ENCODE measurements around the gene SLC28A1. TPM values are rescaled to one million over a fixed set of nuclear protein-coding genes. Genes with fewer than 3 reads are reported as not detected.
"Not testable (repeated sequence)": the region's sequence is repeated elsewhere in the genome, so short reads cannot be mapped to it uniquely, and the experiment has no call there.

SLC28A1 gene
- total RNA-seq, 8 experiments from 2014 or later: 0.05 to 0.14 (median 0.14) TPM; not detected in 5

GRCh38 chr15:84980196-84981053 lies 96.0 kb downstream of the SLC28A1 start:
- H3K27ac ChIP-seq: peak overlapping the region; percentile 38 to 68
- in situ Hi-C loops (cut with MboI; ENCODE audit: low pct_unique_long_range_greater_than_20kb in 2 of 9, low sequenced_read_pairs in 9 of 9, unreplicated experiment in 9 of 9): no loop called here
- peaks cover 0 to 3% of the 10 kb centered on the region in 2 donors for H3K4me1 ChIP-seq (replicated peaks in 1 of 2)
- 0 to 3% (median 0%) methylated on average over 5 to 10 of the region's 66 CpGs; no CpG with 5 or more reads in 5 of the 10 experiments for WGBS, 10 experiments
- ATAC-seq (replicated peaks in 6 of 8): peak; percentile 64 to 76 (median 72)
- peak overlapping the region; percentile 53 to 91 (median 61) for H3K4me3 ChIP-seq

GRCh38 chr15:84981054-84981710 lies 96.7 kb downstream of the SLC28A1 start:
- in situ Hi-C loops (cut with MboI; ENCODE audit: low pct_unique_long_range_greater_than_20kb in 2 of 9, low sequenced_read_pairs in 9 of 9, unreplicated experiment in 9 of 9): no loop called here
- H3K4me3 ChIP-seq: peak overlapping the region; percentile 53 to 91 (median 61)
- peak; percentile 70 to 84 (median 78) for ATAC-seq (replicated peaks in 6 of 8)
- WGBS, 10 experiments: 0% methylated on average over 3 to 6 of the region's 75 CpGs; no CpG with 5 or more reads in 8 of the 10 experiments
- H3K4me1 ChIP-seq (replicated peaks in 1 of 2): peaks cover 0 to 3% of the 10 kb centered on the region in 2 donors
- peak overlapping the region; percentile 38 to 68 for H3K27ac ChIP-seq

- in situ Hi-C loops (cut with MboI; ENCODE audit: low pct_unique_long_range_greater_than_20kb in 2 of 9, low sequenced_read_pairs in 9 of 9, unreplicated experiment in 9 of 9): no loop called here
- peak within 1 kb of the TSS; percentile 53 to 91 (median 61) for H3K4me3 ChIP-seq
- H3K4me1 ChIP-seq (replicated peaks in 1 of 2): peaks cover 0 to 3% of the 10 kb centered on the region in 2 donors
- WGBS, 10 experiments: 1% methylated on average over 14 of the region's 95 CpGs; no CpG with 5 or more reads in 9 of the 10 experiments
- ATAC-seq (replicated peaks in 6 of 8): peak in 5 of 8 experiments; percentile 5 to 15 (median 11)
- peak within 1 kb of the TSS; percentile 38 to 68 for H3K27ac ChIP-seq
Observed at GRCh38 chr15:84981711-84982300, 97.3 kb downstream of the SLC28A1 start, which contains the start of gene PDE8A. Gene PDE8A (plus strand): TSS chr15:84981856. CDS start chr15:84982163, 307 bp downstream.

- Histone ChIP-seq H3K27ac (no peak overlapping the region), H3K4me1 (replicated peaks in 1 of 2) (peaks cover 0 to 3% of the 10 kb centered on the region in 2 donors), H3K4me3 (peak overlapping the region; percentile 53 to 91 (median 61))
- ATAC-seq (replicated peaks in 6 of 8): no peak
- WGBS, 10 experiments: 0 to 70% (median 0%) methylated on average over 1 to 13 of the region's 46 CpGs; no CpG with 5 or more reads in 2 of the 10 experiments
- in situ Hi-C loops (cut with MboI; ENCODE audit: low pct_unique_long_range_greater_than_20kb in 2 of 9, low sequenced_read_pairs in 9 of 9, unreplicated experiment in 9 of 9): no loop called here
Observed at GRCh38 chr15:84982301-84982920, 97.9 kb downstream of the SLC28A1 start.

- 0 to 68% (median 25%) methylated on average over 2 to 4 of the region's 4 CpGs; no CpG with 5 or more reads in 1 of the 10 experiments for WGBS, 10 experiments
- Histone ChIP-seq H3K27ac (no peak overlapping the region), H3K4me1 (replicated peaks in 1 of 2) (peaks cover 0 to 3% of the 10 kb centered on the region in 2 donors), H3K4me3 (peak overlapping the region in 1 of 5 donors; percentile 91)
- in situ Hi-C loops (cut with MboI; ENCODE audit: low pct_unique_long_range_greater_than_20kb in 2 of 9, low sequenced_read_pairs in 9 of 9, unreplicated experiment in 9 of 9): no loop called here
- no peak for ATAC-seq (replicated peaks in 6 of 8)
Observed at GRCh38 chr15:84983294-84983693, 98.8 kb downstream of the SLC28A1 start.

GRCh38 chr15:84983711-84984110 lies 99.2 kb downstream of the SLC28A1 start:
- H3K4me3 ChIP-seq: no peak overlapping the region
- ATAC-seq (replicated peaks in 6 of 8): no peak
- 36 to 83% (median 67%) methylated on average over 2 of the region's 2 CpGs; no CpG with 5 or more reads in 4 of the 10 experiments for WGBS, 10 experiments
- in situ Hi-C loops (cut with MboI; ENCODE audit: low pct_unique_long_range_greater_than_20kb in 2 of 9, low sequenced_read_pairs in 9 of 9, unreplicated experiment in 9 of 9): no loop called here
- H3K27ac ChIP-seq: no peak overlapping the region
- H3K4me1 ChIP-seq (replicated peaks in 1 of 2): peaks cover 0 to 3% of the 10 kb centered on the region in 2 donors

- H3K4me1 ChIP-seq (replicated peaks in 1 of 2): peaks cover 0 to 3% of the 10 kb centered on the region in 2 donors
- no peak overlapping the region for H3K4me3 ChIP-seq
- no peak for ATAC-seq (replicated peaks in 6 of 8)
- H3K27ac ChIP-seq: no peak overlapping the region
- in situ Hi-C loops (cut with MboI; ENCODE audit: low pct_unique_long_range_greater_than_20kb in 2 of 9, low sequenced_read_pairs in 9 of 9, unreplicated experiment in 9 of 9): no loop called here
- whole genome bisulfite sequencing, 10 experiments: 68 to 95% (median 75%) methylated on average over 1 to 2 of the region's 2 CpGs; no CpG with 5 or more reads in 1 of the 10 experiments
Observed at GRCh38 chr15:84985158-84985557, 100.7 kb downstream of the SLC28A1 start.

- in situ Hi-C loops (cut with MboI; ENCODE audit: low pct_unique_long_range_greater_than_20kb in 2 of 9, low sequenced_read_pairs in 9 of 9, unreplicated experiment in 9 of 9); ATAC-seq (replicated peaks in 6 of 8); H3K4me3 ChIP-seq; H3K4me1 ChIP-seq (replicated peaks in 1 of 2); H3K27ac ChIP-seq: not testable (repeated sequence)
- 87 to 100% (median 99%) methylated on average over 1 to 8 of the region's 9 CpGs; no CpG with 5 or more reads in 2 of the 10 experiments for WGBS, 10 experiments
Observed at GRCh38 chr15:84987351-84987750, 102.9 kb downstream of the SLC28A1 start.

GRCh38 chr15:84987949-84988624 lies 103.6 kb downstream of the SLC28A1 start:
- WGBS, 10 experiments: 83 to 100% (median 100%) methylated on average over 1 to 3 of the region's 3 CpGs; no CpG with 5 or more reads in 5 of the 10 experiments
- in situ Hi-C loops (cut with MboI; ENCODE audit: low pct_unique_long_range_greater_than_20kb in 2 of 9, low sequenced_read_pairs in 9 of 9, unreplicated experiment in 9 of 9): no loop called here
- ATAC-seq (replicated peaks in 6 of 8): no peak
- Histone ChIP-seq H3K4me3 (no peak overlapping the region), H3K4me1 (replicated peaks in 1 of 2) (no peaks in the 10 kb centered on the region), H3K27ac (no peak overlapping the region)

- no peaks in the 10 kb centered on the region for H3K4me1 ChIP-seq (replicated peaks in 1 of 2)
- ATAC-seq (replicated peaks in 6 of 8): no peak
- H3K4me3 ChIP-seq: no peak overlapping the region
- in situ Hi-C loops (cut with MboI; ENCODE audit: low pct_unique_long_range_greater_than_20kb in 2 of 9, low sequenced_read_pairs in 9 of 9, unreplicated experiment in 9 of 9): no loop called here
- H3K27ac ChIP-seq: no peak overlapping the region
- 64 to 100% (median 95%) methylated on average over 1 to 2 of the region's 2 CpGs; no CpG with 5 or more reads in 4 of the 10 experiments for WGBS, 10 experiments
Observed at GRCh38 chr15:84988909-84989644, 104.6 kb downstream of the SLC28A1 start.

- in situ Hi-C loops (cut with MboI; ENCODE audit: low pct_unique_long_range_greater_than_20kb in 2 of 9, low sequenced_read_pairs in 9 of 9, unreplicated experiment in 9 of 9): no loop called here
- H3K27ac ChIP-seq: no peak overlapping the region
- ATAC-seq (replicated peaks in 6 of 8): peak in 3 of 8 experiments; percentile 18 to 59 (median 58)
- H3K4me3 ChIP-seq: no peak overlapping the region
- 0 to 100% (median 43%) methylated on average over 1 of the region's 1 CpG; no CpG with 5 or more reads in 2 of the 10 experiments for WGBS, 10 experiments
- H3K4me1 ChIP-seq (replicated peaks in 1 of 2): no peaks in the 10 kb centered on the region
Observed at GRCh38 chr15:84990507-84990906, 106.0 kb downstream of the SLC28A1 start.
